NCI-H82 (cell line): ENCODE measurements around the gene PLXNB1.

Experiments
- DNase-seq: peaks from one replicate; lab custom pipeline; 2025; lab: John Stamatoyannopoulos, UW

The PLXNB1 gene

GRCh38 chr3:48434591-48435222, 4.8 kb upstream of the PLXNB1 start:
- no peak for DNase-seq

DNA sequence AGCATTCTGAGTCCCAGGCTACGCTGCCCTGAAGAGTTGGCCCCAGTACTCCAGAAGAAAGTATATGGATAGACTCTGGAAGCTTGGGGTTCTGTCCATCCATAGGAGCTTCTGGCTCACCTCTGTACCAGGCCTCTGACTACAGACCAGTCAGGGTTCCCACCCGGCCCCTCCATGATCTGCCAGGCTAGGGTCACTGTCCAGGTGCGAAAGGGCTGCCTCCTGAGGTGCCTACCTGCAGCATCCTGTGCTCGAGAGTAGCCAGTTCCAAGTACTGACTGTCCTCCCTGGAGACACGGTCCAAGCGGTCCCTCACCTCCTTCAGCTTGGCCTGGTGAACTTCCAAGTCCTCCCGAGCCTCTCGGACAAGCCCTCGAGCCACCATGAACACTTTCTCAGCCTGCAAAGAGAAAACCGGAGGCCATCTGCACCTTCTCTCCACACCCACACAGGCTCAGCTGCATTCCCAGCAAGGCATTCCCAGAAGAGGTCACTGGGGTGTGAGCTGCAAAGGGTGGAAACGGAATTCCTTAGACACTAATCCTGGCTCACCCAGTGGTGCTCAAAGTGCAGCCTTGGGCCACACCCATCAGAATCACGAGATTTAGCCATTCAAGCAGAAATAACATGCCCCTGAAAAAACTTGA, 3.7 kb upstream of the PLXNB1 start:
- DNase-seq: no peak

GRCh38 chr3:48432411-48433371, 2.8 kb upstream of the PLXNB1 start:
- DNase-seq: peak; percentile 47

DNA sequence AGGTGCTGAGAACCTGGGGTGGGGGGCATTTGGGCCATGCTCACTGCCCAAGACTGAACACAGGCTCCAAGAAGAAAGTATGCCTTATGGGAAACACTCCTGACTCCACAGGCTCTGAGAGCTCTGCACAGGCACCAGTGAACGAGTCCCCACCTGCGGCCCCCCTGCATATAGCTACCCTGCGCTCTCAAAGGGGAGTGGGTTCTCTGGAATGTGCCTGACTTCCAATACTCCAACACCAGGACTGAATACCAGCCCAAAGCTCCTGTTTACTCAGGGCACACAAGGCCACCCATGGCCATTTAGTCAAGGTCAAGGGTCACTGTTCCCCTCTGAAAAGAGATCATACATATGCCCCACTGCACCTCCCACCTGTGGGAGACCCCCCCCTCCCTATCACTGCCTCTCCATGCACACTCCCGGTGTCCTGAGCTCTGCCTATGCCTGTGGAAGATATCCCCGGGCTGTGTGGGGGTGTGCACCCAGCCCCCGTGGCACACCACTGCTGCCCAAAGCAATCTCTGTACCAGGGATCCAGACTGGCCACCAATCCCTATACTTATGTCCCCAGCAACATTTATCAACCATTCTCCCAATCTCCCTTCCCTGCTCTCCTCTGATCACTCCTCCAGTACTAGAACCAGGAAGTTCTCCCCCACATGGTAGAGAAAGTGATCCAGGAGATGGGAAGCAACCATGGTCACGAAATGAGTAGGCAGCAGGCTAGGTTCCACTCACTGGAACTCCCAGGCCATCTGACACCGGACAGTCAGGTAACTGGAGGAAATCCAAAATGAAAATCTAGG, 1.5 kb upstream of the PLXNB1 start:
- no peak for DNase-seq

GRCh38 chr3:48430708-48431101, 819 bp upstream of the PLXNB1 start:
- no peak for DNase-seq

DNA sequence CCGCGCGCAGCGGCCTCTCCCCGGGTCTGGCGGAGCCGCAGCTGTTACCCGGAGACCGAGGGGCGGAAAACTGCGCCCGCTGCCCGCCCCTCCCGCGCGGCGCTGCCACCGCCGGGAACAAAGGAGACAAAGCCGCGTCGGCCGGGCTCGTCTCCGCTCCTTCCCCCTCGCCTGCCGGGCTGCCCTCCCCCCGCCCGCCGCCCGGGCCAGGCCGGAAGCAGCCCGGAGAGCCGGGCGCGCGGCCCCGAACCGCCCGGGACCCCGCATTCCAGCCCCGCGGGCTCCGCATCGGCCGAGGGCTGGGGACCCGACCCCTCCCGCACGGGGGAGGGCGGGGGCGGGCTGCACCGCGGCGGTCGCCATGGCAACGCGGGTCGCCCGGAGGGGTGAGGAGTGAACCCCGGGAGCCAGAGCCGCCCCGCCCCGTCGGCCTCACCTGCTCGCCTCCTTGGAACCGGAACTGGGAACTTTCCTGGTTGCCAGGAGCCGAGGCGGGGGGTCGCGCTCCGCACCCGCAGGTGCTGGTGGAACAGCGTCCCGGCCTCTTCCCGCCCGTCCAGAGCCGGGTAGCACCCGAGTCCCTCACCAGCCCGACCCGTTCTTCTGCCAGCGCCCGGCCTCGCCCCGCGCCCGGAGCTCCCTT, 448 bp downstream of the PLXNB1 start:
- DNase-seq: peak; percentile 66

DNA sequence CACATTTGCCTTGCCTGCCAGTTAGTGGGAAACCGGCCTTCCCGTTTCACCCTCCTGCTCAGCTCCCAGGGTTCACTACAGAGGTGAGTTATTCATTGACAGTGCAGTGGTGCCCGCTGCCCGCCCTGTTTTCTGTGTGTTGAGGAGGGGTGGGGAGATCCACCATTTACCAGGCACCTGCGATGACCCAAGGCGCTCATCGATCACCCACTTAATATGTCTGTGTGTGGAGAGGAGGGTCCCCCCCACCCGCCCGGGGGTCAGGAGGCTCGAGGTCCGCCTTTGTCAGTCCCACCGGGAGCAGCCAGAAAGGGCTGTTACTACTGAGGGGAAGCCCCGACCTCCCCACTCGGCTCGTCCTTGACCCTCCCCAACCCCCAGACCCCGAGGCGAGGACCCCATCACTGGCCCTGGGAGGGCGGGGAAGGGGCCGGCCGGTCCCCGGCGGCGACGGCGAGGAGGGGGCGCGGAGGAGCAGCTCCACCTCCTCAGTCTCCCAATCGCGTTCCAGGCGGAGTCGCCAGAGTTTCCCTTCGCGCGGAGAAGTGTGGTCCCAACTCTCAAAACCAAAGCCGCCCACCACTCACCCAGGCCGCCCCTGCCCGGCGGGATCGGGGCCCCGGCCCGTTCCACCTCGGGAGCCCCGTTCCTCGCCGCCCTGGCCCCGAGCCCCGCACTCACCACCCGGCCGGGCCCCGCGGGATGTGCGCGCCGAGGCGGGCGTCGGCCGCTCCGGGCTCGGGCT, 1.1 kb downstream of the PLXNB1 start:
- DNase-seq: peak; percentile 50

GRCh38 chr3:48428088-48428571, 1.8 kb downstream of the PLXNB1 start:
- no peak for DNase-seq

DNA sequence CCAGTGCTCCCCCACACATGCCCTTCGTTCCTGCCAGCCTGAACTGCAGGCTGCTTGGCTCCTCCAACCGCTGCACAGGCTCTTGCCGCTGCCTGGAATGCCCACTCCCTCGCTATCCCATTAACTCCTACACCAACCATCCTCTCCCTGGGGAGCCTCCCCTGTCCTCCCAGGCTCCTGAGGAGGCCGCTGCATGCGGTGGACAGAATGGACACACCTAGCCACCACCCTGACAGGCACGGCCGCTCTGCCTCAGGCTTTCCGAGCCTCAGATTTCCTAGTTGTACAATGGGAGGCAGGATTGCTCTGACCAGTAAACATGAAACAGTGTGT, 2.3 kb downstream of the PLXNB1 start:
- DNase-seq: no peak

- no peak for DNase-seq
Observed at GRCh38 chr3:48426944-48427629, 2.8 kb downstream of the PLXNB1 start.

GRCh38 chr3:48426401-48426909, 3.4 kb downstream of the PLXNB1 start:
- no peak for DNase-seq

DNA sequence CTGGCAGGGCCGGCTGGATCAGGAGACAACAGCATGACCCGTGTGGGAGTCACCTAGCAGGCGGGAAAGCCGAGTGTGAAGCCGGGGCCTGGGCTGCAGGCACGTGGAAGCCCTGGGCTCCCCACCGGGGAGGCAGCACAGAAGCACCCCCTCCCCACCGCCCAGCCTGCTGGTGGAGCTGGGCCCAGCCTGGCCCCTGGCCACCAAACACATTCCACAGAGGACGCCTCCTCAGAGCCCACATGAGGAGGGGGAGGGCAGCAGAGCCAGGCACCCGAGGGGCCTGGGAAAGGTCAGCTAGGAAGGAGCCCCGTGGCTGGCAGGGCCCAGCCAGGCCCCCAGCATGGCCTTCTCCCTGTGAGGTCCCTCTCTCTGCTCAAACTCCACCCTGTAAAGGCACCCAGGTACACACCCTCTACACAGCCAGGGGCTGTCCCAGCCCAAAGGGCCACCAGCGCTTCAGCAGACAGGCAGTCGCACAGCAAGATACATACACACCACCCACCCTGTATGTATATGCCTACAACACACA, 4.5 kb downstream of the PLXNB1 start:
- no peak for DNase-seq

DNA sequence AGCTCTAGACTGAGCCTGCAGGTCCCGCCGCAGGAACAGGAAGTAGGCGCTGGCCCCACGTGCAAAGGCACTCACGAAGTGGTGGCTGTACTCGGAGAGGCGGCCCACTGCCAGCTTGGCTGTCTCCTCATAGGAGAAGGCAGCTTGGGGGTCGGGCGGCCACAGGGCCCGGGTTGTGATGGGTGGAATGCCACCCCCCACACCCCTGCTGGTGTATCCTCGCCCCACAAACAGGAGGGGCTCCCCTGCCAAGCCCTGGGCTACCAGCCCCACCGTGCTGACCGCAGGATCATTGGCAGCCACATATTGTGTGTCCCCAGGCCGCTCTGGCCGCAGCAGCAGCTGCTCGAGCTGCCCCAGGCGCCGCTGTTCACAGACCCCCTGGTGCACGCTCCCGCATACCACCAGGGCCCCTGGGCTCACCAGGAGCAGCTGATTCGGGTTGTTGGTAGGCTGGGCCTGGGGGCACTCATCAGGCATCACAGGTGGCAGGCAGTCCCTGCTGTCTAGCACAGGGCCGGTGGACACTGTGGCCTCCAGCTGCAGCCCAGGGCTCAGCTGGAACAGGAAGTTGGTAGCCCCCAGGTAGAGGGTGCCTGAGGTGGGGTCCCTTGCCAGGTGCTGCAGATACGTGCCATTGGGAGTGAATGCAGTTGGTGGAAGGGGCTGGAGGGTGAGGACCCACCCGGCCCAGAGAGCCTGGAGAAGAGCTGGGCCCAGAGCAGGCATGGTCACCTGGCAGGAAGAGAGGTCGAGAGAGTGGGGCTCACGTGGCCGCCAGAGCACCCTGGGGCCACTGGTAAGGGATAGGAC, 5.8 kb downstream of the PLXNB1 start:
- DNase-seq: no peak

GRCh38 chr3:48423241-48423882, 6.5 kb downstream of the PLXNB1 start:
- no peak for DNase-seq

GRCh38 chr3:48422681-48423080, 7.2 kb downstream of the PLXNB1 start:
- DNase-seq: no peak

- no peak for DNase-seq
Observed at GRCh38 chr3:48422272-48422671, 7.6 kb downstream of the PLXNB1 start.

- no peak for DNase-seq
Observed at GRCh38 chr3:48420561-48420960, 9.3 kb downstream of the PLXNB1 start.

DNA sequence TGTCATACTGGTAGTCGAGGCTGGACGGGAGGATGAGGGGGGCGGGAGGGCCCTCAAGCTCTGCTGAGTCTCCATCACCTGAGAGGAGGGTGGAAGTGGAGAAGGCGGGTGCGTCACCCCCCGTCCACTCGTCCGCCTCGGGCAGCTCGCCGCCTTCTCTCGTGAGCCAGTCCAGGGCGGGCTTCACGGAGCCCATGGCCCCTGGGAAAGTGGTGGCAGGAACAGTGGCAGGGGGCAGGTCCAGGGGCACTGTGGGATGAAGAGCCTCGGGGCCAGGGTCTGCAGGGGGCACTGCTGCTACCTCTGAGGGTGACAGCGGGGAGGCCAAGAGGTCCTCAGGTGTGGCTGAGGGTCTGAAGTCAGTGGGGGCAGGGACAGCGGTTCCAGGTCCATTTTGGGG, 10.3 kb downstream of the PLXNB1 start:
- DNase-seq: no peak
